HG03066 (cell line): Measurements from ENCODE around the gene RAD51B.

ENCODE experiments used
- ATAC-seq: cut with Tn5 transposase; IDR thresholded peaks from one replicate; pipeline ENCODE4 v1.9.1; 2021; ENCODE audit warnings: low read depth; ENCODE audit not compliant: unreplicated experiment

The RAD51B gene

DNA sequence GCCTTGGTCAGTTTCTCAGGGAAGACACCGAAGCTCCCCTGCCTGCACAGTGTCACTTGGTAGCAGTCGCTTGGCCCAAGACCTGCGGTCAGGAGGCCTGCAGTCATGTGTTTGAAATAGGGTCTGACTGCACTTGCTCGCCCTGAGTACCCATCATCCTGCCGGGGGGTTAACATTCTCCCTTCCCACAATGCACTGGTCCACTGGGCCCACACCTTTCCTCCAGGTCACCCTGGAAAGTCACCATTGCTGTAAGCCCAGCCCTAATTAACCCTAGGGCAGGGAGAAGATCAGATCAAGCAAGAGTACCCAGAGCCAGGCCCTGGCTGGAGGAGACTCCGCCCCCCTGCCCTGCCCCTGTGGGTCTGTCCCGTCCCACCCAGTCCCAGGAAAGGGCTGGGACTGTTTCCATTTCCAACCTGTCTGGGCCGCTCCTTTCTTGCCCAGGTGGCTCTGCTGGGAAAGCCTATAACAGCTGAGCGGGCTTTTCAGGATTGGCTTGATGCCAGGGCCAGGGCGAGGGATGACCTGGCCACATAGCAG, 886.2 kb downstream of the RAD51B start:
- no peak for ATAC-seq

DNA sequence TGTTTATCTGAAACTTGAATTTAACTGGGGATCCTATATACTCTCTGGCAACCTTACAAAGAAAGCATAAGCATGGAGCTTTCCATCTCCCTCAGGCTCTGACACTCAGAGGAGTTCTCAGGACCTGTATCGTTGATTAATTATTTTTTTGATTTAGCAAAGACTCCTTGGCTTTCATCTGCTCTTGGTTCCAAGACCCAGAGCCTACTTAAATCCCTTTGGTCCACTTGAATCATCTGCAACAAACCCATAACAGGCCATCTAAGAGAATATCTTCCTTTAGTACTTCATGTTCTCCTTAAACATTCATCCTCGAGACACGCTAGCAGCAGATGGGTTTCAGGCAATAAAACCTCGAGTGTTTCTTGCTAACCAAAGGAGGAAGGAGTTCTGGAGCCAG, 887.9 kb downstream of the RAD51B start:
- no peak for ATAC-seq

DNA sequence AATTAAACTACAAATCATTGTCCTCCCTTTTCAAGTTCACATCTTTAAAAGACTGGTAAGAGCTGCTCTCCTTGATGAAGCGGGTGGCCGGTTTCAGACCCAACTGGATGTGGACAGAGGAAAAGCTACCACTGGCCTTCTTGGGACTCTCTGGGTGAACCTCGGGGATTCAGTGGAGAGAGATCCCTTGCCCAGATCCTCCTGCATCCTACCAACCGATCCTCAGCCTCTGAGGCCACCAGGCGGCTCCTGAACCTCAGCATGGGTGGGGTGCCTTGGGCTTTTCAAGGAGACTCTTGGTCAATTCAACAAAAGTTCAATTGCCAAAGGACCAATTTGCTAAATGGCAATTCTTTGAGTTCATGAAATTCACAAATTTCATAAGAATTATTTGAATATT, 888.8 kb downstream of the RAD51B start:
- no peak for ATAC-seq

DNA sequence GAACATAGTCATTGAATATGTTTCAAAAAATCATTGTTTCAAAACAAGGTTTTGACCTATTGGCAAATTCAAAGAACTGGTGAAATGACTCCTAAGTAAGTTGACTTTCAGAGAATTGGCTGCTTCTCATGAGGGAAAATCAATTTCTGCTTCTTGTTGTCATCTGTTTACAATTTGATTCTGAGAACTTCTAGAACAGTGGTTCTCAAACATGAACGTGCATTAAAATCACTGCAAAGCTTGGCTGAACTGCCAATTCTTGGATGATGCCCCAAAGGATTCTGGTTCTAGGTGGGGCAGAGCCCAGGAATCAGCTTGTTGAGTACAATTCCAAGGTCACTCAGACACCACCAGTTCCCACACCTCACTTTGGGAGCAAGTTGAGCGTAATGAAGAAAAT, 889.4 kb downstream of the RAD51B start:
- ATAC-seq: no peak

GRCh38 chr14:68710776-68711175, 891.2 kb downstream of the RAD51B start:
- no peak for ATAC-seq

GRCh38 chr14:68711561-68712309, 892.2 kb downstream of the RAD51B start:
- ATAC-seq: no peak

- ATAC-seq: no peak
Measured at GRCh38 chr14:68712703-68713370, 893.3 kb downstream of the RAD51B start.

GRCh38 chr14:68713782-68714181, 894.2 kb downstream of the RAD51B start:
- no peak for ATAC-seq

DNA sequence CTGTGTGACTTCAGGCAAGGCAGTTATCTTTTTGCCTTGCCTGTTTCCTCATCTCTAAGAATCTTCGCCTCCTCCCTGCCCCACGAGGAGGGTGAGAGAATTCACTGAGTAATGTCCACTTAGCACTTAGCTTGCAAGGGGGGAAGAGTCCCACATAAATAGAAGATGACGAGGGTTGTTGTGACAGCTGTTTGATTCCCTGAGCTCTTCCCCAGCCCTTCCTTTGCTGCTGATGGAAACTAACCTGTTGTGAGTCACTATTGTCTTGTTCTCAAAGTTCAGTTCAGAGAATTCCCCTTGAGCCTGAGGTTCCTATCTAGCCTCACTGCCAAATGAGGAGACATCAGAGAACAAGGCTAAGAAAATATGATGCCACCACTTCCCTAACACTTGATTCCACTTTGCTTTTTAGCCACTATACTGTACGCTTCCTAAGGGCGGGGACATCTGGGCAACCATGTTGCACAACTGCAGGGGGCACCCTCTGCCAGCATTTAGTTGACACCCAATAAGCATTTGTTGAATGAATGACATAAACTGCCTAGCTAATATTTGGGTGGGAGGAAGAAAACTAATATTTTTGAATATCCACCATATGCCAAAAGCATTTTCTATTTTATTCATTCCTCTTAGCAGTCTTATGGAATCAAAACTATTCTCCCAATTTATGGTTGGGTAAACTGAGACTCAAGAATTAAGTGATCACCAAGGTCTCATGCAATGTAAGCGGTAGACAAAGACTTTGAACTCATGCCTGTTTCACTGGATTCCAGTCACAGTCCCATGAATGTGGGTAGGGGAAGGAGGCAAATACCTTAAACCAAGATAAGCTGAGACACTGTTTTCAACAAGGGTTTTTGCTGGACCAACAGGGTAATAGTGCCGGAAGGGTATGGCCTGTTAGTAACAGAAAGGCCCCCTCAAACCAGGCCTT, 895.7 kb downstream of the RAD51B start:
- ATAC-seq: no peak

- ATAC-seq: no peak
Measured at GRCh38 chr14:68716698-68717097, 897.1 kb downstream of the RAD51B start.

DNA sequence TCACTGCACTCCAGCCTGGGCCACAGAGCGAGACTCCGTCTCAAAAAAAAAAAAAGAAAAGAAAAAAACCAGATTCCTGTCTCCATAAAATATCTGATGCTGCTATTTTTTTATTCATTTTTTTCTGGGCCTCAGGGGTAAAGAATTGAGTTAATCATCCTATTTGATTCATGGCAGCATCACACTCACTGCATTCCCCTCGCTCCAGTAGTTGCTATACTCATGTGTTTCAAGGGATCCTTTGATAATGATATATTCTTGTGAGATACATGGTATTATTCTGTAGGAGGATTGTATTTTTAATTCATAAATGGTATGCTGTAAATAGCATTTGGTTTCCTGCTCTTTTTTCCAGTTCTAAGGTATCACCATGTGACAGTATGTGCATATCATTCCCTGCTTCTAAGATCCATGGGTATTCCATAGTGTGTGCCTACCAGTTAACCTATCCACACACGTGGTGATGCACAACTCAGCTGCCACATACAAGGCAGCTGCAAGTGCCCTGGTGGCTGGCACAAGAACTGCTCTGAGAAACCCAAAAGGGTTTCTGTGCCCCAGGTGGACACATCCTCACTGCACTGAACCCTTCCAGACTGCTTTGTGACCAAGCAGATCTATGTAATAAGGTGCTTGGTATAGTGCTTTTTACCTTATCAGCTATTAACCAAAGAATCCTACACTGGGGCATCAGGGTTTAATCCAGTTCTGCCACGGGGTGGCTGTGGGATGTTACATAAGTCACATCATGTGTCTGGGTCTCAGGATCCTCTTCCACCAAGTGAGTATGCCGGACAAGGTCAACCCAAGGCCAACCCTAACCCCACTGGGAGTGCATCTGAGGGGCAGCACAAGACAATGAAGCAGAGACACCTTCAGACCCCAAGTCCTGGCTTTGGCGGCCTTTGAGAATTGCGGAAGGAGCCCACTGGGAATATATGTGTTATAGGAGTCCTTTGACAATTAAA, 898.7 kb downstream of the RAD51B start:
- no peak for ATAC-seq

- no peak for ATAC-seq
Measured at GRCh38 chr14:68719634-68720384, 900.2 kb downstream of the RAD51B start.

DNA sequence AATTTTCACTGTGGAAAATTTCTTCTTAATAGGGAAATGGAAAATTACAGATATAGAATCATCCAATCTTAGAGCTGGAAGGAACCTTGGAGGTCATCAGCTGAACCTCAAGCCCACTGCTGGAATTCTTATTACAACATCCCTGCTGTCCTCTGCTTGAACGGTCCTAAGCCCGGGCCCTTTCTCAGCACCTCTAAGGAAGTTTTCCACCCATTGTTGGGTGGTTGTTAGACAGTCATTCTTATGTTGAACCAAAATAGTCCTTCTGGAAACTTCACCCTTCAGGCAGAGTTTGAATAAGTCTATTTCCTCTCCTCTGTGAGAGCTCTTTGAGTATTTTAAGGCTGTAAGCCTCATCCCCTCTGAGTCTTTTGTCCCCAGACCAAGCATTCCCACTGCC, 902.6 kb downstream of the RAD51B start:
- ATAC-seq: no peak

DNA sequence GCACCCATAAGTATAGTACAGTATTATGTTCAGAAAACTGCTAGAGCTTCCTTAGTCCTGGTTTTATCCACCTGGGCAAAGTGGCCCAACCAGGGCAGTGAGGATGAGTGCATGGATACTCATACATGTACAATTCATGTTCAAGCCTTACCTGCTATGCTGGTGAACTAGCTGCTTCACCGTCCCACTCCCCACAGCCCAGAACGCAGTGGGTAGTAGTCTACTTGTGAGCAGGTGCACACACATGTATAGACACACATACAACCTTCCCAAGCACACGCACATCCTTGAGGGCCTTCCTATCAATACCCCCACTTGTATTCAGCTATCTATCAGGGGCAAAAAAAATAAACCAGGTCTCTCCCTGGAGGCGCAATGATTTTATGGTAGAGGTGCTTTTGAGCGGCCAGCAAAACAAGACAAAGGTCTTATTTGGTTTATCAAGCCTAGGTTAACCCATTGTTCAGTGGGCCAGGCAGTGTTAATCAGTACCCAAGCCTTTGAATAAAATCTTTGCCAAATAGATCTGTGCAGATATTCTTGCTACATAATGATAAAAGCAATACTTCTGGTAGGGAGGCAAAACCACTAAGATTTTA, 903.5 kb downstream of the RAD51B start:
- no peak for ATAC-seq

DNA sequence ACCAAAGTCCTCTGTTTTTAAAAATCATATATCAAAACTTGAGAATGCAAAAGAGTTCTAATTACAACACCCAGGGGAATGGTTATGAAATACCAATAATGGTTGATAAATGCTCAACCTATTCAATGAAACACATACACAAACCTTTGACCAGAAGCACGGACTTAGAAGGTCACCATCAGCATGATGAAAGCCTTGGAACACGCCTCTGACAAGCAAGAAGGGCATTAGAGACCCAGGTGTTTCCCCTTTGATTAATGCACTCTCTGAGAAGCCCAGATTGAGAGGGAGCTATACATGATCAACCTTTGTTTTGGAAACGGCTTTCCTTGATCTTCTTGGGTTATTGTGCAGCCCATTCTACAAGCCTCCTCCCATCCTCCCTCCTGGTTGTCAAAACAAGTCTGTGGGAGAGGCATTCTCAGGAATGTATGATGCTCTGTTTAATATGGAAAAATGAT, 904.3 kb downstream of the RAD51B start:
- ATAC-seq: no peak

DNA sequence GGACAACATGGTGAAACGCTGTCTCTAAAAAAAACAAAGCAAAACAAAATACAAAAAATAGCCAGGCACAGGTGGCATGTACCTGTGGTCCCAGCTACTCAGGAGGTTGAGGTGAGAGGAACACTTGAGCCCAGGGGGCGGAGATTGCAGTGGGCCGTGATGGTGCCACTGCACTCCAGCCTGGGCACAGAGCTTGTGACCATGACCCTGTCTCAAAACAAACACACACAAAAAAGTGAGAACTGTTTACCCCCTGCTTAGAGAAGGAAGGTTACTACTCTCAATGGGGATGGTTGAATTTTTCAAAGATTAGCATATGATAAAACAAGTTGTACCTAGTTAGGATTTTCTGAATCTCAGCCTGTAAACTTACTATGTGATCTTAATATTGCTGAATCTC, 905.3 kb downstream of the RAD51B start:
- ATAC-seq: no peak

- no peak for ATAC-seq
Measured at GRCh38 chr14:68726093-68726695, 906.6 kb downstream of the RAD51B start.
